Ishikawa (cell line): ENCODE results near the gene KRTAP5-1.

Source experiments
- CEBPB ChIP-seq: IDR thresholded peaks from 2 replicates; pipeline ENCODE4 v1.6.1; 2012
- CREB1 ChIP-seq: IDR thresholded peaks from 2 replicates; pipeline ENCODE4 v1.6.1; 2012; ENCODE audit warnings: low read depth
- EGR1 ChIP-seq: IDR thresholded peaks from 2 replicates; pipeline ENCODE4 v1.6.1; 2012
- EP300 ChIP-seq: IDR thresholded peaks from 2 replicates; pipeline ENCODE4 v1.6.1; 2012; ENCODE audit warnings: borderline replicate concordance
- FOXM1 ChIP-seq: IDR thresholded peaks from 2 replicates; pipeline ENCODE4 v1.6.1; 2012; ENCODE audit warnings: low read depth, borderline replicate concordance
- NFIC ChIP-seq: IDR thresholded peaks from 2 replicates; pipeline ENCODE4 v1.6.1; 2012
- RAD21 ChIP-seq: IDR thresholded peaks from 2 replicates; pipeline ENCODE4 v1.6.1; 2012; ENCODE audit warnings: low read depth
- TAF1 ChIP-seq: IDR thresholded peaks from 2 replicates; pipeline ENCODE4 v1.6.1; 2012; ENCODE audit warnings: low read depth, mild to moderate bottlenecking
- TCF12 ChIP-seq: IDR thresholded peaks from 2 replicates; pipeline ENCODE4 v1.6.1; 2012; ENCODE audit warnings: low read depth
- TEAD4 ChIP-seq: IDR thresholded peaks from 2 replicates; pipeline ENCODE4 v1.6.1; 2012
- YY1 ChIP-seq: IDR thresholded peaks from 2 replicates; pipeline ENCODE4 v1.6.1; 2012; ENCODE audit warnings: low read depth
- ZBTB7A ChIP-seq: IDR thresholded peaks from 2 replicates; pipeline ENCODE4 v1.6.1; 2012; ENCODE audit warnings: low read depth
- TF ChIP-seq, protein P1 (sequence below): IDR thresholded peaks from 2 replicates; pipeline ENCODE4 v1.6.1; 2012
- TF ChIP-seq, protein P2 (sequence below): IDR thresholded peaks from 2 replicates; pipeline ENCODE4 v1.6.1; 2012
- TF ChIP-seq, protein P3 (sequence below): IDR thresholded peaks from 2 replicates; pipeline ENCODE4 v1.6.1; 2012; ENCODE audit warnings: low read depth, mild to moderate bottlenecking

Gene KRTAP5-1

DNA sequence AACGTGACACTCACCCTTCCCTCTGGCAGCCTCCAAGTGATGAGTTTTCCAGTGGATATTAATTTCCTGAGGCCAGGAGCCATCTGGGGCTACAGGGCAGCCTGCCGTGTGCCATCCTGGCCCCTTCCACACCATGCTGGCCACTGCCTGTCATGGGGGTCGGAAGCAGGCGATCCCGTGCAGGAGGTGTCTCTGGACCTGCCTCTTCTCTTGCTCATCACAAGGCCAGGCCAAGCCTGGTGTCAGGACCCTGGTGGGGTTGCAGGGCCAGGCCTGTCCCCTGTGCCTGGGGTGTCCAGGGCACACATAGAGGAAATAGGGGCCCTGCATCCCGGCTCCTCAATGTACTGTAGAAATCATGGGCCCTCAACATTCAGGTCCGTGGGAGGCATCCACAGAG lies 19.6 kb upstream of the KRTAP5-1 start:
- TF ChIP-seq, protein P1, sequence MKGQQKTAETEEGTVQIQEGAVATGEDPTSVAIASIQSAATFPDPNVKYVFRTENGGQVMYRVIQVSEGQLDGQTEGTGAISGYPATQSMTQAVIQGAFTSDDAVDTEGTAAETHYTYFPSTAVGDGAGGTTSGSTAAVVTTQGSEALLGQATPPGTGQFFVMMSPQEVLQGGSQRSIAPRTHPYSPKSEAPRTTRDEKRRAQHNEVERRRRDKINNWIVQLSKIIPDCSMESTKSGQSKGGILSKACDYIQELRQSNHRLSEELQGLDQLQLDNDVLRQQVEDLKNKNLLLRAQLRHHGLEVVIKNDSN, result no peak
- TF ChIP-seq YY1, result no peak

DNA sequence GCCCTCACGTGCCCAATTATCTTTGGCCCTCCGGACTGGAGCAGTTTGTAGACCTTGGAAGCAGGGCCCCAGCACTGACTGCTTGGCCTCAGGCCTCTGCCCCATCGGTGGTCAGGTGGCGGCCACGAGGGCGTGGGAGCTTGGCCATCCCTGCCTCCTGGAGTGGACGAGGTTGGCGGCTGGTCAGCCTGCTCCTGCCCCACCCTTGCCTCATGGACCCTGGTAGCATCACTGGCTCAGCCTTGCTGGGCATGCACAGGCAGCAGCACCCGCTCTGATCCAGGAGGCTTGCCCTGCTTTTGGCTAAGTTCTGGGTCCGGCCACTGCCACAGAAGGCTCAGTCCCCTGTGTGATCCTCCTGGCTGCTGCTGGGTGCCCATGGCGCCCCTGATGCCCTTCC lies 19.1 kb upstream of the KRTAP5-1 start:
- TF ChIP-seq TEAD4, result no peak

DNA sequence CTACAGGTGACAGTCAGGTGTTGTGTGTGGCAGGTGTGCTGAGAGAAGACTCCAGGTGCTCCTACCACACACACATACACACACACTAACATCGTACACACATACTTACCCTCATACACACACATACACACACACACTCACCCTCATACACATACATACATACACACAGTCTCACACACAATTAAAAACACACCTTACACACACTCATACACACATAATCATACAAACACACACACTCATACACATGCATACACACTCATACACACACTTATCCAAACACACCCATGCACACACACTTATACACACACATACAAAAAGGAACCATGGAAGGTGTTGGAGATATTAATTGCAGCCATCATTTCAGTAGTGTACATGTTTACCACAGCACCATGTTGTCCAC lies 18.5 kb upstream of the KRTAP5-1 start:
- TF ChIP-seq, protein P1, result no peak
- TF ChIP-seq TEAD4 (no peak), TCF12 (no peak), EGR1 (no peak), NFIC (no peak), YY1 (no peak), CEBPB (no peak), FOXM1 (no peak), RAD21 (no peak), TAF1 (no peak), CREB1 (no peak), EP300 (no peak), ZBTB7A (no peak)
- TF ChIP-seq, protein P2, sequence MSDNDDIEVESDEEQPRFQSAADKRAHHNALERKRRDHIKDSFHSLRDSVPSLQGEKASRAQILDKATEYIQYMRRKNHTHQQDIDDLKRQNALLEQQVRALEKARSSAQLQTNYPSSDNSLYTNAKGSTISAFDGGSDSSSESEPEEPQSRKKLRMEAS, result no peak
- TF ChIP-seq, protein P3, sequence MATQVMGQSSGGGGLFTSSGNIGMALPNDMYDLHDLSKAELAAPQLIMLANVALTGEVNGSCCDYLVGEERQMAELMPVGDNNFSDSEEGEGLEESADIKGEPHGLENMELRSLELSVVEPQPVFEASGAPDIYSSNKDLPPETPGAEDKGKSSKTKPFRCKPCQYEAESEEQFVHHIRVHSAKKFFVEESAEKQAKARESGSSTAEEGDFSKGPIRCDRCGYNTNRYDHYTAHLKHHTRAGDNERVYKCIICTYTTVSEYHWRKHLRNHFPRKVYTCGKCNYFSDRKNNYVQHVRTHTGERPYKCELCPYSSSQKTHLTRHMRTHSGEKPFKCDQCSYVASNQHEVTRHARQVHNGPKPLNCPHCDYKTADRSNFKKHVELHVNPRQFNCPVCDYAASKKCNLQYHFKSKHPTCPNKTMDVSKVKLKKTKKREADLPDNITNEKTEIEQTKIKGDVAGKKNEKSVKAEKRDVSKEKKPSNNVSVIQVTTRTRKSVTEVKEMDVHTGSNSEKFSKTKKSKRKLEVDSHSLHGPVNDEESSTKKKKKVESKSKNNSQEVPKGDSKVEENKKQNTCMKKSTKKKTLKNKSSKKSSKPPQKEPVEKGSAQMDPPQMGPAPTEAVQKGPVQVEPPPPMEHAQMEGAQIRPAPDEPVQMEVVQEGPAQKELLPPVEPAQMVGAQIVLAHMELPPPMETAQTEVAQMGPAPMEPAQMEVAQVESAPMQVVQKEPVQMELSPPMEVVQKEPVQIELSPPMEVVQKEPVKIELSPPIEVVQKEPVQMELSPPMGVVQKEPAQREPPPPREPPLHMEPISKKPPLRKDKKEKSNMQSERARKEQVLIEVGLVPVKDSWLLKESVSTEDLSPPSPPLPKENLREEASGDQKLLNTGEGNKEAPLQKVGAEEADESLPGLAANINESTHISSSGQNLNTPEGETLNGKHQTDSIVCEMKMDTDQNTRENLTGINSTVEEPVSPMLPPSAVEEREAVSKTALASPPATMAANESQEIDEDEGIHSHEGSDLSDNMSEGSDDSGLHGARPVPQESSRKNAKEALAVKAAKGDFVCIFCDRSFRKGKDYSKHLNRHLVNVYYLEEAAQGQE, result no peak

DNA sequence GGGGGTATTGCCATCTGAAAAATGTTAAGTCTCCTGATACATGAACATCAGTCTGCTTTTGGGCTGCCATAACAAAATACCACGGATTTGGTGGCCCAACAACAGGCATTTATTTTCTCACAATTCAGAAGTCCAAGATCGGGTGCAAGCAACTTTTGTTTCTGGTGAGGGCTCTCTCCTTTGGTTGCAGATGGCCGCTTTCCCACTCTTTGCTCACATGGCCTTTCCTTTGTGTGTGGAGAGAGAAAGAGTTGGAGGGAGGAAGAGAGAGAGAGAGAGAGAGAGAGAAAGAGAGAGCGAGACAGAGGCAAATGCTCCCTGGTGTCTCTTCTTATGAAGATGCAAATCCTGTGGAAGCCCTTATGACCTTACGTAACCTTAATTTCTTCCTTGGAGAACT lies 15.5 kb upstream of the KRTAP5-1 start:
- TF ChIP-seq, protein P1, result no peak
- no peak for TF ChIP-seq YY1
- TF ChIP-seq EP300, result no peak
- no peak for TF ChIP-seq CEBPB
- TF ChIP-seq, protein P2, result no peak
- TF ChIP-seq, protein P3, result no peak

DNA sequence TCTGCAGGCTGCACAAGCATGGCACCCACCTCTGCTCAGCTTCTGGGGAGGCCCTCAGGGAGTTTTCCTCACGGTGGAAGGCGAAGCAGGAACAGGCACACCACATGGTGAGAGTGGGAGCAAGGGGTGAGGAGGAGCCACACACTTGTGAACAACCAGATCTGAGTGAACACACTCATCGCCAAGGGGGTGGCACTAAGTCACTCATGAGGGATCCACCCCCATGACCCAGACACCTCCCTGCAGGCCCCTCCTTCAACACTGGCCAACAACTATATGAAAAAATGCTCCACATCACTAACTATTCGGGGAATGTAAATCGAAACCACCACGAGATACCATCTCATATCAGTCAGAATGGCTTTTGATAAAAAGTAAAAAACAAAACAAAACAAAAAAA lies 13.7 kb upstream of the KRTAP5-1 start:
- TF ChIP-seq EGR1 (no peak), TAF1 (no peak), CEBPB (no peak), TCF12 (no peak), YY1 (no peak), EP300 (no peak), ZBTB7A (no peak), TEAD4 (no peak), RAD21 (no peak), CREB1 (no peak), FOXM1 (no peak), NFIC (no peak)
- TF ChIP-seq, protein P3, result no peak
- TF ChIP-seq, protein P1, result no peak
- TF ChIP-seq, protein P2, result no peak
